ENCODE results near the gene PRPF40B. TPM values are rescaled to one million over a fixed set of nuclear protein-coding genes. Genes with fewer than 3 reads are reported as not detected.

Gene PRPF40B
- polyA plus RNA-seq, 4 donors, result 20.0 to 37.3 (median 22.3) TPM

GRCh38 chr12:49635036-49635435 is 11.7 kb downstream of the PRPF40B start:
- DNase-seq (ENCODE audit: low read depth in 4 of 4, low spot score in 3 of 4), result no peak

GRCh38 chr12:49635656-49636055 is 12.3 kb downstream of the PRPF40B start:
- no peak for DNase-seq (ENCODE audit: low read depth in 4 of 4, low spot score in 3 of 4)

DNA sequence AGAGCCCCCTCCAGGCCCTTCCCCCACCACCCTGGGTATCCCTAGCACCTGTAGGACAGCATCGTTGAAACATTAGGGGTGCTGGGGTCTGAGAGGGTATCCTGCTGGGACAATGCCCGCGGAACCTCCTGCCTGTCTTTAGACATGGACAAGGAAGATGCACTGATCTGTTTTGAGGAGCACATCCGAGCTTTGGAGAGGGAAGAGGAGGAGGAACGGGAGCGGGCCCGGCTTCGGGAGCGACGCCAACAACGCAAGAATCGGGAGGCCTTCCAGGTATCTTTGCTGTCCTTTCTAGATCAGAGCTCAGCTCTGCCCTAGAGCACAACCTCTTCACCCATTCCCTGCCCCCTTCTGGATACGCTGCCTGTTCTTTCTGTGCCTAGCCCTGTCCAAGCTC is 13.2 kb downstream of the PRPF40B start:
- DNase-seq (ENCODE audit: low read depth in 4 of 4, low spot score in 3 of 4), result no peak

DNA sequence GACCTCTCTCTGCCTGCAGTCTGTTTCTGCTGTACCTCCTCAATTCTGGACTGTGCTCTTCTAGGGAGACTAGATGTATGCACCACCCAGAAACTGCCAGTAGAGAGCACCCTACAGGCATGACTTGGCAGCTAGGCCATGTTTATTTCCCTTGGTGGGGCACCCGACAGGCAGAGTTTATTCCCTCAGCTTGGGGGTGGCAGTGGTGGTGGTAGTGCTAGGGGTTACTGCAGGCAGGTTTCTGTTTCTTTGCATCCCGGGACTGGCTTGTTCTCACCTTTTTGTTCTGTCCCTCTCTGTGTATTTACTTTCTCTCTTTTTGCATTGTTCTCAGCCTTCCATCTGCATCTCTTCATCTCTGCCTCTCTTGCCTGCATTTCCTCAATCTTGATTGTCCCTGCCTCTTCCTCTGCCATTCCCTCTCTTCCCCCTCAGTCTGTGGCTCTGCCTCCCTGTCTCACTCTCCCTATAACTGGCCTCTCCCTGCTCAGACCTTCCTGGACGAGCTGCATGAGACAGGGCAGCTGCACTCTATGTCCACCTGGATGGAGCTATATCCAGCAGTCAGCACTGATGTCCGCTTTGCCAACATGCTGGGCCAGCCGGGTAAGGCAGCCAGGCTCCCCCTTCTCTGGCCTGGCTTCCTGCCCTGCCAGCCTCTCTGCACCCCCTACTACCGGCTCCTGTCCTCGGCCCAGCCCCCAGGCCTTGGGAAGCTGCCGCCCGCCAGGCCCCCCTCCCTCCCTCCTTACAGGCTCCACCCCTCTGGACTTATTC is 13.8 kb downstream of the PRPF40B start:
- DNase-seq (ENCODE audit: low read depth in 4 of 4, low spot score in 3 of 4), result peak in 2 of 4 donors; percentile 29 to 35

DNA sequence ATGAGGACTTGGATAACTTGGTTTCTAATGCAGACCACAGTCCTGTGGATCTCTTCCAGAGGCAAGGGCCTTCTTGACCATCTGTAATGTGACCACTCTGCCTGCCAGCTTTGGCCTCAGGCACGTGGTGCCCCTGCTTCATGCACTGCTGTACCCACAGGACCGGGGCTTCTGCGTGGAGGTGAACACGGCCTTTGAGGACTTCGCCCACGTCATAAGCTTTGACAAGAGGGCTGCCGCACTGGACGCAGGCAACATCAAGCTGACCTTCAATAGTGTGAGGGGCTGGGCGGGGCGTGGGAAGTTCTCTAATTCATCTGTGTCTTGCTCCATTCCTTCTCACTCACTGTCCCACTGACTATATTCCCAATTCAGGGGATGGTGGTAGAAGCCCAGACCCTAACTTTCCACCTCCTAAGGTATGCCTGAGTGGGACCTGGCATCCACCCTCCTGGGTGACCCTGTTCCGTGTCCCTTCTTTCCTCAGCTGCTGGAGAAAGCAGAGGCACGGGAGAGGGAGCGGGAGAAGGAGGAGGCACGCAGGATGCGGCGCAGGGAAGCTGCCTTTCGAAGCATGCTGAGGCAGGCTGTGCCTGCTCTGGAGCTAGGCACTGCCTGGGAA is 18.5 kb downstream of the PRPF40B start:
- DNase-seq (ENCODE audit: low read depth in 4 of 4, low spot score in 3 of 4), result no peak

DNA sequence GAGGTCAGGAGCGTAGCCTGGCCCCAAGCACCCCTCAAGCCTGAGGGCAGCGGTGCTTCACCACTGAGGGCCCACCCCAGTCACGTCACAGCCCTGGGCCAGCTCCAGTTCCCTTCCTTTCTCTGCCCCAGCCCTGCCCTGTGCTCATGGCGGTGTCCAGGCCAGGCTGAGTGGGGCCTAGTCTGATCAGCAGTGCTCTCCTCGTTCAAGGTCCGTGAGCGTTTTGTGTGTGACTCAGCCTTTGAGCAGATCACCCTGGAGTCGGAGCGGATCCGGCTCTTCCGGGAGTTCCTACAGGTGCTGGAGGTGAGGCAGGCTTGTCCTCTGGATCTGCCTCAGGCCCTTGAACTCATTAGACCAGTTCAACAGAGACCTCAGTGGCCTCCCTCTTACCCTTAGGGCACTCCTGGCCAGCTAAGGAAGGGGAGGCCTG is 19.0 kb downstream of the PRPF40B start:
- DNase-seq (ENCODE audit: low read depth in 4 of 4, low spot score in 3 of 4), result no peak

DNA sequence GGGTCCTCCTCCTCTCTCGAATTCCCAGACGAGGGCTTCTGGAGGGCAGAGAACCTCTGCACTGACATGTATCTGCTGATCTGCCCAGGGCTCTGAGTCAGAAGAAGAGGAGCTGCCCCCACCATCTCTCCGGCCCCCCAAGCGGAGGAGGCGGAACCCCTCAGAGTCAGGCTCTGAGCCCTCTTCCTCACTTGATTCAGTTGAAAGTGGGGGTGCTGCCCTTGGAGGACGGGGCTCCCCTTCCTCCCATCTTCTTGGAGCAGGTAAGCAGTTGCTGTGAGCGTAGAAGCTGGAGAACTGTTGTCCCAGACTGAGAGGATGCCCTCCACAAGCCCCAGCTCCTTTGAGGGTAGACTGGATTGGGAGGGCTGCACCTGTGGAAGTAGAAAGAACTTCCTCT is 19.8 kb downstream of the PRPF40B start:
- no peak for DNase-seq (ENCODE audit: low read depth in 4 of 4, low spot score in 3 of 4)

GRCh38 chr12:49643961-49644619 is 20.7 kb downstream of the PRPF40B start:
- no peak for DNase-seq (ENCODE audit: low read depth in 4 of 4, low spot score in 3 of 4)

- DNase-seq (ENCODE audit: low read depth in 4 of 4, low spot score in 3 of 4), result peak in 2 of 4 donors; percentile 57 to 61
Measured at GRCh38 chr12:49644620-49644994, 21.2 kb downstream of the PRPF40B start.

DNA sequence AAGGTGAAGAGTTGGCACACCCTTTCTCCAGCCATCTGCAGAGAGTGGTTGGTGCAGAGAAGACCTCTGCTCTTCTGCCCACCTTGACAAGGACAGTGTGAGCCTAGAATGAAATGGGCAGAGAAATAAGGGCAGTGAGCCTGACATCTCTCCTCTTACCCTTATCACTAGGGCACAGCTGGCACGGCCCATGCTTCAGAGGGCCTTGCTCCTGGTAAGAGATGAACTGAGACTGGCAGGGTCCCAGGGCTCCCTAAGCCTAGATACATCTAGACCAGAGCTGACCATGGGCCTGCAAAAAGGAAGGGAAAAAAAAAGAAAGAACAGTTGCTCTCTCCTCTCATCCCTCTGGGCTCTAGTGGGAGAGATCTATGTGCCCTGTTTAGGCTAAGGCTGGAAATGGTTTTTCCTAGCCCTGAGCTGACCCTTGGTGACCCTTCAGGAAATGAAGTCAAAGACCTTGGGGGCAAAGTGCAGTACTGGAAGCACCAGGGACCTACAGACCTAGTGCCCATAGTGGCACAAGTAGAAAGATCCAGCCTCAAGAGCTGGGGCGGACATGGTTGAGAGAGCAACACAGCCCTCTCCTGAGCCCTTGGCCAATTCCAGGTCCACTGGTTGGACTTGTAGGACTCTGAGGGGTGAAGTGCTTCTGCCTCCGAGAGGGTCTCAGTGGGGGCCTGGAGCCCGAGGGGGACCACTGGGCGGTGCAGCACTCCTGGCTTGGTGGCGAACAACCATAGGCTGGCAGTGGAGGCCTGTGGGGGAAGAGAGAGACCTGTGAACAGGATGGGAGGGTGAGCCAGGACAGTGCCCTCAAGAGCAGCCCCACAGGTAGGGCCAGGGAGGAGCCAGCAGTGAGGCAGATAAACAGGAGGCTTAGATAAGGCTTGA is 22.0 kb downstream of the PRPF40B start:
- no peak for DNase-seq (ENCODE audit: low read depth in 4 of 4, low spot score in 3 of 4)

GRCh38 chr12:49646331-49646830 is 23.0 kb downstream of the PRPF40B start:
- no peak for DNase-seq (ENCODE audit: low read depth in 4 of 4, low spot score in 3 of 4)

GRCh38 chr12:49646871-49647654 is 23.7 kb downstream of the PRPF40B start:
- DNase-seq (ENCODE audit: low read depth in 4 of 4, low spot score in 3 of 4), result no peak

DNA sequence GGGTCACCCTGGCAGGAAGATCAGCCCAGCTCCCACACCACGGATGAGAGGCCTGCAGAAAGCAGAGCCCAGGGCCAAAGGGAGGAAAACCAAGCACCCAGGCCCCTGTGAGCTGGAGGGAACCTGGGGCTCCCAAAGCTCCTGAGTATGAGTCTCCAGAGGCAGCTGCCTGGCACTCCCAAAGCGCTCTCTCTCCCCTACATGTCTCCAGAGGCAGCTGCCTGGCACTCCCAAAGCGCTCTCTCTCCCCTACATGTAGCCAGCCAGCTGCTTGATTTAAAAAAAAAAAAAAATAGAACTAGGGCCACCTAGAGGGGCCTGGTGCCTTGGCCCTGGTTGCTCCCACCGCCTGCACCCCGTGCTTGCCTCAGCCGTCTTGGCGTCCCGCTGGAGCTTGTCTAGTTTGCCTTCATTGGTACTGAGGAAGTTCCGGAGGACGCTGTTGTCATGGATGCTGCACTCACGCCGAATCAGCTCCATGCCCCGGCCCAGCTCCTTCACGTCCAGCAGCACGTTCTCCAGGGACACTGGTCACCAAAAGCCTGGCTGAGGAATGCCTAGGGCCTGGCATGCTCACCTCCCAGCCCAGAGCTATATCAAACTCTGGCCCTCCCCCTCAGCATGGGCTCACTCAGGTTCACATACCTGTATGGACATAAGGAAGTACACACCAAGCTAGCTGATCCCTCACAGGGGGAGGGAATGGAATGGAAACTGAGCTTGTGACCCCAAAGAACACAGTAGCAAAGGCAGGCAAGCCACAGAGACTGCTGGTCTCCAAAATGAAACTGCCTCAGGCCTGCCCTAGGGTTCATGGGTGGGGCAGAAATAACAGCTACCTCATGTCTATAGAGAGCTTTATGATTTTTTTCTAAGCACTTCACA is 24.7 kb downstream of the PRPF40B start:
- no peak for DNase-seq (ENCODE audit: low read depth in 4 of 4, low spot score in 3 of 4)

DNA sequence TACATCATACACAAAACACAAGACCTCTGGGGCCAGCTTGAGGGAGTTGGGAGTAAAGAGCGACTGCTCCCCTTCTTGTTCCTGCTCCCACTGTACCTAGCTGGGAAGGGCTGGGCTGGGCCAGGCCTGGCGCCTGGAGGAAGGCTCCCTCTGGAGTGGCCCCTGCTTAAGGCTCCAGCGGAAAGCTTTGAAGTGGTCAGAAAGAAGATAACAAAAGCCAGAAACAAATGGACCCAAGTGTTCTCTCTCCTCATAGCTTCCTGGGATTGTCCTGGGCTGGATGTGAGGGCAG is 25.3 kb downstream of the PRPF40B start:
- no peak for DNase-seq (ENCODE audit: low read depth in 4 of 4, low spot score in 3 of 4)

DNA sequence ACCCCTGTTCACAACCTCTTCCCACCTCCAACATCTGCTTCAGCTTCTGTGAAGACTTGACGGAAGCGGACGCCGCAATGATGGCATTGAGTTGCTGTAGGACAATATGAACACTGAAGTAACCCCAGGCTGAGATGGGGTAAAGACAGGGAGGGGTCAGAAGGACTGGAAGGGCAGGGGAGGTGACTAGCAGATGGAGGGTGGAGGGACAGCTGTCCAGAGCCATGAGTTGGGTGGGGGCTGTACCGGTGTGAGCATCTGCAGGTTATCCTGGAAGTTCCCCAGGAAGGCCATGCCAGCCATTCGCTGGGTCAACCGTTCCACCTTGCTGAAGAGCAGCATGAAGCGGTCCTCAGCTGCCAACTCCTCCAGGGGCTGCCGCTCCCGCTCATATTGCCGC is 26.1 kb downstream of the PRPF40B start:
- DNase-seq (ENCODE audit: low read depth in 4 of 4, low spot score in 3 of 4), result no peak

- DNase-seq (ENCODE audit: low read depth in 4 of 4, low spot score in 3 of 4), result no peak
Measured at GRCh38 chr12:49649892-49650291, 26.5 kb downstream of the PRPF40B start.

DNA sequence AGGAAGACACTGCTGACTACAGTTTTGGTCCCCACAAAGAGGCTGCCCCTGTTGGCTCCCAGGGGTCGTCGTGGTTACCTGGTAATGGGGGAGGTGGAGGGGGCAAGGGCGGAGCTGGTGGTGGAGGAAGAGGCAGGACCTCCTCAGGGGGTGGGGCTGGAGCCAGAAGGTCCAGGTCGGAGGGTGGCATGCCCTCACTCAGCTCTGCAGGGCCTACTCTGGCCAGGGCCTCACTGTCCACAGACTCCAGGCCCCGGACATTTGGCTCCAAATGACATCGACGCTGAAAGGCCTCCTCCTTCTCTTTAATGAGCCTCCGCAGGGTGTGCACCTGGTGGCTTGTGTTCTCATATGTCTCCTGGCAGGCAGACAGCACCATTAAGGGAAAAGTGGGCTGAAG is 28.5 kb downstream of the PRPF40B start:
- no peak for DNase-seq (ENCODE audit: low read depth in 4 of 4, low spot score in 3 of 4)

- no peak for DNase-seq (ENCODE audit: low read depth in 4 of 4, low spot score in 3 of 4)
Measured at GRCh38 chr12:49652921-49653520, 29.7 kb downstream of the PRPF40B start.

- DNase-seq (ENCODE audit: low read depth in 4 of 4, low spot score in 3 of 4), result no peak
Measured at GRCh38 chr12:49654715-49655114, 31.4 kb downstream of the PRPF40B start.
